Measurements from ENCODE around the gene SCARF2. TPM values are rescaled to one million over a fixed set of nuclear protein-coding genes. Genes with fewer than 3 reads are reported as not detected.

The SCARF2 gene
- total and polyA plus RNA-seq, 8 donors, result 15.8 to 36.4 (median 23.5) TPM

DNA sequence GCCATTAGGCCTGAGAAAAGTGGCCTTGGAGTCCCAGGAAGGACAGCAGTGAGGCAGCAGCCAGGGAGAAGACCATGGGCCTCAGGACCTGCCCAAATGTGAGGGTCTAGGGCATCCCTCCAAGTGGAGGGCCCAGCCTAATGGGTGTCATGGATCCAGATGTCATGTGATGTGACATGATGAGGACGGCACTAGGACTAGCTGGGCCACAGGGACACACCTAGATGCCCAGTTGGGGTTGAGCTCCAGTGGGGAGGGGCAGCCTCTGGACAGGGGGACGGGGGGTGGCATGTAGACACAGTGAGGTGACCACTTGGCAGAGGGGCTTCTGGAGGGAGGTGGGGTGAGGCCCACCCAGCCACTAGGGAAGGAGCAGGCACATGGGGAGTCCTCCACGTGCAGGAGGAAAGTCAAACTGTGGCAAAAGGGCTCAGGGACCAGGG, 5.4 kb downstream of the SCARF2 start:
- Histone ChIP-seq H3K36me3 (peaks cover 0 to 4% of the 10 kb centered on the region in 2 donors), H3K27ac (no peak overlapping the region), H3K4me3 (no peak overlapping the region), H3K4me1 (peaks cover 19 to 50% of the 10 kb centered on the region in 2 donors), H3K27me3 (peaks cover 19 to 99% of the 10 kb centered on the region in 2 donors), H3K9me3 (no peaks in the 10 kb centered on the region)
- DNase-seq (peak in 1 of 4 donors; percentile 28), ATAC-seq (no peak)
- intact Hi-C loops (cut with DNase I), result no loop called here
- TF ChIP-seq, protein P1, sequence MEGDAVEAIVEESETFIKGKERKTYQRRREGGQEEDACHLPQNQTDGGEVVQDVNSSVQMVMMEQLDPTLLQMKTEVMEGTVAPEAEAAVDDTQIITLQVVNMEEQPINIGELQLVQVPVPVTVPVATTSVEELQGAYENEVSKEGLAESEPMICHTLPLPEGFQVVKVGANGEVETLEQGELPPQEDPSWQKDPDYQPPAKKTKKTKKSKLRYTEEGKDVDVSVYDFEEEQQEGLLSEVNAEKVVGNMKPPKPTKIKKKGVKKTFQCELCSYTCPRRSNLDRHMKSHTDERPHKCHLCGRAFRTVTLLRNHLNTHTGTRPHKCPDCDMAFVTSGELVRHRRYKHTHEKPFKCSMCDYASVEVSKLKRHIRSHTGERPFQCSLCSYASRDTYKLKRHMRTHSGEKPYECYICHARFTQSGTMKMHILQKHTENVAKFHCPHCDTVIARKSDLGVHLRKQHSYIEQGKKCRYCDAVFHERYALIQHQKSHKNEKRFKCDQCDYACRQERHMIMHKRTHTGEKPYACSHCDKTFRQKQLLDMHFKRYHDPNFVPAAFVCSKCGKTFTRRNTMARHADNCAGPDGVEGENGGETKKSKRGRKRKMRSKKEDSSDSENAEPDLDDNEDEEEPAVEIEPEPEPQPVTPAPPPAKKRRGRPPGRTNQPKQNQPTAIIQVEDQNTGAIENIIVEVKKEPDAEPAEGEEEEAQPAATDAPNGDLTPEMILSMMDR (IDR thresholded peaks at IDR 0.05), result no peak

DNA sequence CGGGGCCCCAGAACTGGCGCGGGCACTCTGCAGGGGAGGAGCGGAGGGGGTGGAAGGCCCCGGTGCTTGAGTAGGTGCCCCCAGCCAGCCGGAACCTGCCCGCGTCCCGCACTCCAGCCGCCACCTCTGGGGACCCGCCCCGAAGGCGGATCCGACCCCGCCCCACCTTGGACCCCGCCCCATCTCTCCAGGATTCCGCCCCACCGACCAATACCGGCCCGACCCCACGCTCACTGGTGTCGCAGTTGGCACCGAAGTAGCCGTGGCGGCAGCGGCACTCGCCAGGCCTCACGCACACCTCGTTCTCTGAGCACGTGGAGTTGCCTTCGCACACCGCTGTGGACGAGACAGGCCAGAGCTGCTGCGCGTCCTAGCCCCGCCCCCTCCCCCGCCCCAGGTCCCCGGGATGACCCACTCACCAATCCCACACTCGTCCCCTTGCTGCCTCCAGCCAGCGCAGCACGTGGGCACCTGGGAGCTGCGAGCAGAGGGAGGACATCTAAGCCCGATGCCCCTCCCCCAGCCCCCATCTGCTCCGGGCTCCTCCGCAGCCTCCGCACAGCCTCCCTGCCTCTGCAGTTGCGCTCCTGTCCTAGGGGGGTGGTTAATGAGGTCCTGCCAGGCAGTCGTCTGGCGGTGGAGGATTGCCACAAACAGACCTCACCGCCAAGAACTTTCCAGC, 6.0 kb downstream of the SCARF2 start:
- H3K27me3 ChIP-seq, result peaks cover 16 to 98% of the 10 kb centered on the region in 2 donors
- peaks cover 0 to 4% of the 10 kb centered on the region in 2 donors for H3K36me3 ChIP-seq
- H3K9me3 ChIP-seq, result no peaks in the 10 kb centered on the region
- intact Hi-C loops (cut with DNase I), result no loop called here
- DNase-seq (peak in 1 of 4 donors; percentile 32), ATAC-seq (no peak)
- no peak overlapping the region for H3K27ac ChIP-seq
- peaks cover 16 to 44% of the 10 kb centered on the region in 2 donors for H3K4me1 ChIP-seq
- TF ChIP-seq, protein P1 (IDR thresholded peaks at IDR 0.05), result no peak
- H3K4me3 ChIP-seq, result peak overlapping the region in 1 of 2 donors; percentile 24

DNA sequence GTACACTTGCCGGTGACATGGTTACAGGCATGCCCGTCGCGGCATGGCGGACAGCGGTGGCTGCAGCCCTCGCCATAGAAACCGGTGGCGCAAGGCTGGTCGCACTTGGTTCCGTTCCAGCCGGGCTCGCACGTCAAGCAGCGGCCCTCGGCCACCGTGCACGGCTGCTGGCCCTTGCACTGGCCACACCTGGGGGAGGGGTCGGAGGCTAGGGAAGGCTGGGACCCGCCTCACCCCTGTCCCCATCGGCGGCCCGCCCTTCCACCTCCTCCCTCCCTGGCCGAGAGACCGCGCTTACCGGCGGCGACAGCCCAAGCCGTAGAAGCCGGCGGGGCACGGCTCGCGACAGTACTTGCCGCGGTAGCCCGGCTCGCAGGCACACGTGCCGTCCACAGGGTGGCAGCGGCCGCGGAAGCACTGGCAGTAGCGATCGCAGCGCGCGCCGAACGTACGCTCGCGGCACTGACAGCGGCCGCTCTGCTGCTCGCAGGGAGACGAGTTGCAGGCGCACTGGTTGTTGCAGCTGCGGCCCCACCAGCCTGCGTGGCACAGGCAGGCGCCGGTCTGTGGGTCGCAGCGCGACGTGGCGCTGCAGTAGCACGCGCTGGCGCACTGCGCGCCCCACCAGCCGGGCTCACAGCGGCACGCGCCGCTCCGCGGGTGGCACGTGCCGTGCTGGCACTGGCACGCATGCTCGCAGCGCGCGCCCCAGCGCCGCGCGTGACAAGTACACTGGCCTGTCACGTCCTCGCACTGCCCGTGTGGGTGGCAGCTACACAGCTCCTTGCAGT, 6.7 kb downstream of the SCARF2 start:
- DNase-seq (peak in 2 of 4 donors; percentile 41 to 88), ATAC-seq (peak; percentile 79)
- intact Hi-C loops (cut with DNase I), result no loop called here
- Histone ChIP-seq H3K27ac (no peak overlapping the region), H3K36me3 (peaks cover 0 to 4% of the 10 kb centered on the region in 2 donors), H3K4me1 (peaks cover 16 to 38% of the 10 kb centered on the region in 2 donors), H3K9me3 (no peaks in the 10 kb centered on the region), H3K27me3 (peaks cover 16 to 98% of the 10 kb centered on the region in 2 donors), H3K4me3 (peak overlapping the region in 1 of 2 donors; percentile 24)
- TF ChIP-seq, protein P1 (IDR thresholded peaks at IDR 0.05), result no peak

DNA sequence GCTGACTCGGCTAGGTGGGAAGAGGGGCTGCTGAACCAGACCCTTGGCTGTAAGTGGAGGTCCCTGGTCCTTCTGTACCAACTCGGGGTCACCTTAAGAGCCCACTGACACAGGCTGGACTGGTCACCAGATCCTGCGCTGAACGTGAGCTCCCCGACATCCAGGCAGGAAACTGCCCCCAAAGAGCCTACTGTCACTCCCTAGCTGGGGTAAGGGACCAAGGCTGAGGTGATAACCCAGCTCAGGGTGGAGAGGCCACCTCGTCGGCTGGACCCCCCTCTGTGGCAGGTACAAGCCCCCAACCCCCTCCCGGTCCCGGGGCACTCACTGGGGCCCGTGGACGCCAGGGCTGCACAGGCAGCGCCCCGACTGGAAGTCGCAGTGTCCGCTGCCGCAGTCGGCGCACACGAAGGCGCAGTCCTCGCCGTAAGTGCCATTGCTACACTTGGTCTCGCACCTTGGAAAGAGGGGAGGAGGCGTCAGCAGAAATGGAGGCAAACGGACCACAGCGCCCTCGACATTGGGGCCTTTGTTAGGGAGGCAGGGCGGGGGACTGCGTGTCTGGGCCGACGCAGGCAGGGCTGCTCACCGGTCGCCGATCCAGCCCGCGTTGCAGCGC, 7.4 kb downstream of the SCARF2 start:
- TF ChIP-seq, protein P1 (IDR thresholded peaks at IDR 0.05), result no peak
- peaks cover 10 to 98% of the 10 kb centered on the region in 2 donors for H3K27me3 ChIP-seq
- H3K4me3 ChIP-seq, result peak overlapping the region in 1 of 2 donors; percentile 24
- H3K9me3 ChIP-seq, result no peaks in the 10 kb centered on the region
- peaks cover 13 to 43% of the 10 kb centered on the region in 2 donors for H3K4me1 ChIP-seq
- peaks cover 0 to 6% of the 10 kb centered on the region in 2 donors for H3K36me3 ChIP-seq
- intact Hi-C loops (cut with DNase I), result no loop called here
- DNase-seq (peak in 1 of 4 donors; percentile 33), ATAC-seq (no peak)
- H3K27ac ChIP-seq, result no peak overlapping the region

Measured in left lung (tissue), 10 donors.